ENCODE data around the gene PLEKHG3. TPM values are rescaled to one million over a fixed set of nuclear protein-coding genes. Genes with fewer than 3 reads are reported as not detected.

Gene PLEKHG3
- total RNA-seq, 1 experiment from 2014 or later: 34.0 TPM

GRCh38 chr14:64728106-64728505 is 23.9 kb downstream of the PLEKHG3 start:
- Histone ChIP-seq H3K36me3 (ENCODE audit: control insufficient read depth, insufficient read depth, low read length) (no peaks in the 10 kb centered on the region), H3K27ac (ENCODE audit: low read length) (no peak overlapping the region), H3K4me3 (ENCODE audit: low read depth in 2 of 2, low read length in 2 of 2) (no peak overlapping the region), H3K27me3 (ENCODE audit: control insufficient read depth, insufficient read depth, low read length) (no peaks in the 10 kb centered on the region), H3K9me3 (ENCODE audit: control insufficient read depth, insufficient read depth, low read depth, low read length) (no peaks in the 10 kb centered on the region), H3K4me1 (ENCODE audit: control insufficient read depth, insufficient read depth, low read length) (peaks cover 12% of the 10 kb centered on the region; the same call in 1 of the 2 replicates)
- in situ Hi-C loops (cut with HindIII; ENCODE audit: low pct_unique_long_range_greater_than_20kb, low sequenced_read_pairs) (no loop called here), intact Hi-C loops (cut with micrococcal nuclease; ENCODE audit: unreplicated experiment) (no loop called here)
- ATAC-seq (no peak), DNase-seq (ENCODE audit: low read depth, low spot score) (no peak)
- TF ChIP-seq SIN3A (IDR thresholded peaks at IDR 0.05; ENCODE audit: borderline replicate concordance, insufficient read depth, low read depth, low read length) (no peak), CTCF (IDR thresholded peaks at IDR 0.05) (no peak), TCF7L2 (IDR thresholded peaks at IDR 0.05; ENCODE audit: low read depth, low read length) (no peak)
- TF ChIP-seq, protein P1, sequence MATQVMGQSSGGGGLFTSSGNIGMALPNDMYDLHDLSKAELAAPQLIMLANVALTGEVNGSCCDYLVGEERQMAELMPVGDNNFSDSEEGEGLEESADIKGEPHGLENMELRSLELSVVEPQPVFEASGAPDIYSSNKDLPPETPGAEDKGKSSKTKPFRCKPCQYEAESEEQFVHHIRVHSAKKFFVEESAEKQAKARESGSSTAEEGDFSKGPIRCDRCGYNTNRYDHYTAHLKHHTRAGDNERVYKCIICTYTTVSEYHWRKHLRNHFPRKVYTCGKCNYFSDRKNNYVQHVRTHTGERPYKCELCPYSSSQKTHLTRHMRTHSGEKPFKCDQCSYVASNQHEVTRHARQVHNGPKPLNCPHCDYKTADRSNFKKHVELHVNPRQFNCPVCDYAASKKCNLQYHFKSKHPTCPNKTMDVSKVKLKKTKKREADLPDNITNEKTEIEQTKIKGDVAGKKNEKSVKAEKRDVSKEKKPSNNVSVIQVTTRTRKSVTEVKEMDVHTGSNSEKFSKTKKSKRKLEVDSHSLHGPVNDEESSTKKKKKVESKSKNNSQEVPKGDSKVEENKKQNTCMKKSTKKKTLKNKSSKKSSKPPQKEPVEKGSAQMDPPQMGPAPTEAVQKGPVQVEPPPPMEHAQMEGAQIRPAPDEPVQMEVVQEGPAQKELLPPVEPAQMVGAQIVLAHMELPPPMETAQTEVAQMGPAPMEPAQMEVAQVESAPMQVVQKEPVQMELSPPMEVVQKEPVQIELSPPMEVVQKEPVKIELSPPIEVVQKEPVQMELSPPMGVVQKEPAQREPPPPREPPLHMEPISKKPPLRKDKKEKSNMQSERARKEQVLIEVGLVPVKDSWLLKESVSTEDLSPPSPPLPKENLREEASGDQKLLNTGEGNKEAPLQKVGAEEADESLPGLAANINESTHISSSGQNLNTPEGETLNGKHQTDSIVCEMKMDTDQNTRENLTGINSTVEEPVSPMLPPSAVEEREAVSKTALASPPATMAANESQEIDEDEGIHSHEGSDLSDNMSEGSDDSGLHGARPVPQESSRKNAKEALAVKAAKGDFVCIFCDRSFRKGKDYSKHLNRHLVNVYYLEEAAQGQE (IDR thresholded peaks at IDR 0.05; ENCODE audit: insufficient read depth in 1 of 2, low read depth in 2 of 2, low read length in 1 of 2): no peak
- ChIA-PET CTCF (no interaction called here), POLR2A (no interaction called here)
- no TSS peak for BruUV-seq (replicated peaks)

- TF ChIP-seq TCF7L2 (IDR thresholded peaks at IDR 0.05; ENCODE audit: low read depth, low read length) (no peak), CTCF (IDR thresholded peaks at IDR 0.05) (no peak), POLR2AphosphoS5 (IDR thresholded peaks at IDR 0.05; ENCODE audit: low read depth, low read length) (no peak), SIN3A (IDR thresholded peaks at IDR 0.05; ENCODE audit: borderline replicate concordance, insufficient read depth, low read depth, low read length) (no peak)
- TF ChIP-seq, protein P1 (IDR thresholded peaks at IDR 0.05; ENCODE audit: insufficient read depth in 1 of 2, low read depth in 2 of 2, low read length in 1 of 2): no peak
- DNase-seq (ENCODE audit: low read depth, low spot score): no peak
- ATAC-seq: no peak
- no TSS peak for BruUV-seq (replicated peaks)
- Histone ChIP-seq H3K4me1 (ENCODE audit: control insufficient read depth, insufficient read depth, low read length) (peaks cover 12% of the 10 kb centered on the region; the same call in 1 of the 2 replicates), H3K36me3 (ENCODE audit: control insufficient read depth, insufficient read depth, low read length) (no peaks in the 10 kb centered on the region), H3K4me3 (ENCODE audit: low read depth in 2 of 2, low read length in 2 of 2) (no peak overlapping the region), H3K27ac (ENCODE audit: low read length) (no peak overlapping the region), H3K27me3 (ENCODE audit: control insufficient read depth, insufficient read depth, low read length) (no peaks in the 10 kb centered on the region), H3K9me3 (ENCODE audit: control insufficient read depth, insufficient read depth, low read depth, low read length) (no peaks in the 10 kb centered on the region)
- CTCF ChIA-PET: no interaction called here
- POLR2A ChIA-PET: no interaction called here
- intact Hi-C loops (cut with micrococcal nuclease; ENCODE audit: unreplicated experiment): no loop called here
- in situ Hi-C loops (cut with HindIII; ENCODE audit: low pct_unique_long_range_greater_than_20kb, low sequenced_read_pairs): no loop called here
Measured at GRCh38 chr14:64728856-64729255, 24.6 kb downstream of the PLEKHG3 start.
